Thyroid gland (tissue), 4 donors: Measurements from ENCODE around the gene IQCE.

Experiments used
- CTCF ChIP-seq, 6 experiments: fragments of 200-600 bp in 3 of 6; fragments of 450-650 bp in 3 of 6; sonication (generic) in 3 of 6; IDR thresholded peaks; one replicate each; pipeline ENCODE4 v1.5.1; 2016 to 2019; ENCODE audit warnings: antibody characterized with exemption in 6 of 6, mild to moderate bottlenecking in 2 of 6, inconsistent platforms in 1 of 6, moderate library complexity in 1 of 6
- POLR2A ChIP-seq, 2 donors: fragments of 450-650 bp; IDR thresholded peaks; one replicate each; pipeline ENCODE4 v1.6.1; 2017; ENCODE audit warnings: antibody characterized with exemption in 2 of 2, mild to moderate bottlenecking in 2 of 2, moderate library complexity in 1 of 2

- TF ChIP-seq CTCF (IDR thresholded peaks at IDR 0.05) (no peak), POLR2A (IDR thresholded peaks at IDR 0.05) (no peak)
Measured at GRCh38 chr7:2573761-2574160, 15.0 kb downstream of the IQCE start.
